Parathyroid adenoma (tissue), 2 donors: ENCODE measurements around the gene MAP4K4.

ENCODE experiments used
- H2AFZ ChIP-seq: fragments of 300-600 bp; sonication (generic); one replicate; pipeline ENCODE4 v1.7.0; 2017; ENCODE audit warnings: antibody characterized with exemption, mild to moderate bottlenecking
- H3K27ac ChIP-seq: fragments of 300-600 bp; sonication (generic); one replicate; pipeline ENCODE4 v1.7.0; 2017
- H3K27me3 ChIP-seq: fragments of 300-600 bp; sonication (generic); one replicate; pipeline ENCODE4 v1.7.0; 2017; ENCODE audit warnings: low read length; ENCODE audit not compliant: control insufficient read depth, insufficient read depth
- H3K36me3 ChIP-seq: fragments of 300-600 bp; sonication (generic); one replicate; pipeline ENCODE4 v1.7.0; 2017; ENCODE audit warnings: low read length; ENCODE audit not compliant: control insufficient read depth, insufficient read depth
- H3K4me1 ChIP-seq: fragments of 300-600 bp; sonication (generic); one replicate; pipeline ENCODE4 v1.7.0; 2017; ENCODE audit warnings: control low read depth
- H3K4me2 ChIP-seq: fragments of 300-600 bp; sonication (generic); one replicate; pipeline ENCODE4 v1.7.0; 2017; ENCODE audit warnings: low read length
- H3K4me3 ChIP-seq: fragments of 300-600 bp; sonication (generic); one replicate; pipeline ENCODE4 v1.7.0; 2017; ENCODE audit warnings: low read depth, low read length
- H3K79me2 ChIP-seq: fragments of 300-600 bp; sonication (generic); one replicate; pipeline ENCODE4 v1.7.0; 2017; ENCODE audit warnings: control low read depth
- H3K9ac ChIP-seq: fragments of 300-600 bp; sonication (generic); one replicate; pipeline ENCODE4 v1.7.0; 2017; ENCODE audit warnings: mild to moderate bottlenecking
- H3K9me3 ChIP-seq: fragments of 300-600 bp; sonication (generic); one replicate; pipeline ENCODE4 v1.7.0; 2017; ENCODE audit warnings: low read length; ENCODE audit not compliant: control insufficient read depth
- TF ChIP-seq, protein P1 (sequence below): fragments of 300-600 bp; sonication (generic); IDR thresholded peaks from one replicate; pipeline ENCODE4 v1.7.0; 2017; ENCODE audit warnings: antibody characterized with exemption, mild to moderate bottlenecking
- donor health status: primary hyperparathyroidism.

The MAP4K4 gene

DNA sequence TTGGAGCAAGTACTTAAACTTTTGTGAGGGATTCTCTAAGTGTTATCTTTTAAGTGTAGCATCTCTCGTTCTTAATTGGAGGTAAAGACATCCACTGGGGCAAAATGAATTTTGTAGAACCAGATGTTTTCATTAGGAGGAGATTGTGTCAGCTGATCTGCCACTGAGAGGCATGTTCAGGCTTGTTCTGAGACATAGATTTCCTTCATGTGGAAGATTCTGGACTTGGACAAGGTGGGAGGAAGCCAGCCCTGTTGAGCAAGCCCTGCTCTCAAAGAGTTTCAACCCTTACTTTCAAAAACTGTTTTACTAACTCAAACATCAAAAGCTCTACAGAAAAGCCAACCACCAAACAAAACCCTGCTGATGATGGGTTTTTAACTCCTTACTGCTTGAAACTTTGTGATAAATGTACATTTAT is 6.5 kb downstream of the MAP4K4 start:
- no peak overlapping the region for H3K4me2 ChIP-seq
- peaks cover 18% of the 10 kb centered on the region for H3K4me1 ChIP-seq
- no peak overlapping the region for H3K4me3 ChIP-seq
- H3K9ac ChIP-seq: no peak overlapping the region
- TF ChIP-seq, protein P1, sequence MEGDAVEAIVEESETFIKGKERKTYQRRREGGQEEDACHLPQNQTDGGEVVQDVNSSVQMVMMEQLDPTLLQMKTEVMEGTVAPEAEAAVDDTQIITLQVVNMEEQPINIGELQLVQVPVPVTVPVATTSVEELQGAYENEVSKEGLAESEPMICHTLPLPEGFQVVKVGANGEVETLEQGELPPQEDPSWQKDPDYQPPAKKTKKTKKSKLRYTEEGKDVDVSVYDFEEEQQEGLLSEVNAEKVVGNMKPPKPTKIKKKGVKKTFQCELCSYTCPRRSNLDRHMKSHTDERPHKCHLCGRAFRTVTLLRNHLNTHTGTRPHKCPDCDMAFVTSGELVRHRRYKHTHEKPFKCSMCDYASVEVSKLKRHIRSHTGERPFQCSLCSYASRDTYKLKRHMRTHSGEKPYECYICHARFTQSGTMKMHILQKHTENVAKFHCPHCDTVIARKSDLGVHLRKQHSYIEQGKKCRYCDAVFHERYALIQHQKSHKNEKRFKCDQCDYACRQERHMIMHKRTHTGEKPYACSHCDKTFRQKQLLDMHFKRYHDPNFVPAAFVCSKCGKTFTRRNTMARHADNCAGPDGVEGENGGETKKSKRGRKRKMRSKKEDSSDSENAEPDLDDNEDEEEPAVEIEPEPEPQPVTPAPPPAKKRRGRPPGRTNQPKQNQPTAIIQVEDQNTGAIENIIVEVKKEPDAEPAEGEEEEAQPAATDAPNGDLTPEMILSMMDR: no peak
- H3K27ac ChIP-seq: no peak overlapping the region
- H3K27me3 ChIP-seq: no peaks in the 10 kb centered on the region
- peaks cover 43% of the 10 kb centered on the region for H3K79me2 ChIP-seq
- no peaks in the 10 kb centered on the region for H3K36me3 ChIP-seq
- no peaks in the 10 kb centered on the region for H3K9me3 ChIP-seq
- no peak overlapping the region for H2AFZ ChIP-seq

DNA sequence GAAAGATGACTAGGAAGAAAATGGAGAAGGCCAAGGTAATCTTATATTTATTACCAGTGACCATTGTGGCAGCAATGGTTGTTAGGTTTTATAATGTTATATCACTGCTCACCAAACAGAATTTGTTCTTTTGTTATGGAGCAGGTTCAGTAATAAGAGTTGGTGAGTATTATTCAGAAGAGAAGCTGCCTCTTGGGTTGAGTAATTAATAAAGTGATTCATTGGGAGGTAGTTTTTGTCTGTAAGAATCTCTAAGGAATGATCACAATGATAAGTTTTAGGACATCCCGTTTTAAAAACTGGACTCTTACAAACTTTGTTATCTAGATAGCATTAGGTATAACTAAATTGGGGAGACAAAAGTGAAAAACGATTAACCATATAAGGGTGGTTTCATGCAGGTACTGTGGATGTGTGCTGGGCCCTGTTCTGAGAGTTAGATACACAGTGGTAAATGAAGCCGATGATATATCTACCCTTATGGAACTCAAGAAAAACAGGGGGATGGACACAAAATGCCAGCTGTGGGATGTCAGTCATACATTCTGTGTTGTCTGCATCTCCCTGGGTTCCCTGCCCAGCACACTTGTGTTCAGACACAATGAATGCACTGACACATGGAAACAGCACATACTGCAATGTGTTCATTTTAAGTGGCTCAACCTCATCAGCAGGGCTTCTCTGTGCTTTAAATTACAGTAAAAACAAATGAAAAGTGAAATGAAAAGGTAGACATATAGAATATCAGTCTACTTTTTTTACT is 7.5 kb downstream of the MAP4K4 start:
- no peaks in the 10 kb centered on the region for H3K27me3 ChIP-seq
- TF ChIP-seq, protein P1: no peak
- H3K9ac ChIP-seq: no peak overlapping the region
- no peak overlapping the region for H3K4me3 ChIP-seq
- peaks cover 12% of the 10 kb centered on the region for H3K4me1 ChIP-seq
- peaks cover 41% of the 10 kb centered on the region for H3K79me2 ChIP-seq
- no peak overlapping the region for H2AFZ ChIP-seq
- H3K4me2 ChIP-seq: no peak overlapping the region
- H3K36me3 ChIP-seq: no peaks in the 10 kb centered on the region
- no peak overlapping the region for H3K27ac ChIP-seq
- H3K9me3 ChIP-seq: no peaks in the 10 kb centered on the region

DNA sequence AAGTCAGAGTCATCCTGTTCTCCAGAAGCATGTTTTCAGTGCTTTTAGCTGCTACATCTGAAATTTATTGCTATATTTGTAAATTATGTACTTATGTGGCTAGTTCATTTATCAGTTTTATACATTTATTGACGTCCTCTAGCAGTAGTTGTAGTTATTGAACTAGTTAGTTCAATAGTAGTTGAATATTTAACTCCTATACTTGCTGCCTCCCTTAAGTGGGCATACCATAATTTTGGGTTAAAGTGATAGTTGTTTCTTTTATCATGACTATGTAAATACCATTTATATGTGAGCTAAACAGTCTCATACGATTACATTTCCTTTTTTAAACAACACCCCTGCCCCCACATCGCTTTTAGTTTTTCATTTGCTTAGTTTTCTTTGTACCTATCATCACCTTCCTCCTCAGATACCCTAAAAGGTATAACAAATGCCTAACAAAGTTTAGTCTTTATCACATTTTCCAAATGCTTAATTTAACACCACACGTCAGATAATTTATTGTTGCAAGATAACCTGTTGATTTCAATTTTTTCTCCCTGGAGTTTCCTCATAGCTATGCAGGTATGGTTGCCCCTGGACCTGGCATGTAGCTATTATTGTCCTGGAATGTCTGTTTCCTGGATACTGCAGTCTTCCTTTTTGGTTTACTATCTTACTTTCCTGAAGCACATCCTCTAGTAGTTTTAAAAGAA is 8.8 kb downstream of the MAP4K4 start:
- Histone ChIP-seq H3K4me1 (peaks cover 14% of the 10 kb centered on the region), H2AFZ (no peak overlapping the region), H3K27ac (no peak overlapping the region), H3K27me3 (no peaks in the 10 kb centered on the region), H3K36me3 (no peaks in the 10 kb centered on the region), H3K9ac (no peak overlapping the region), H3K4me2 (no peak overlapping the region), H3K4me3 (no peak overlapping the region), H3K79me2 (peaks cover 47% of the 10 kb centered on the region), H3K9me3 (no peaks in the 10 kb centered on the region)
- TF ChIP-seq, protein P1: no peak

DNA sequence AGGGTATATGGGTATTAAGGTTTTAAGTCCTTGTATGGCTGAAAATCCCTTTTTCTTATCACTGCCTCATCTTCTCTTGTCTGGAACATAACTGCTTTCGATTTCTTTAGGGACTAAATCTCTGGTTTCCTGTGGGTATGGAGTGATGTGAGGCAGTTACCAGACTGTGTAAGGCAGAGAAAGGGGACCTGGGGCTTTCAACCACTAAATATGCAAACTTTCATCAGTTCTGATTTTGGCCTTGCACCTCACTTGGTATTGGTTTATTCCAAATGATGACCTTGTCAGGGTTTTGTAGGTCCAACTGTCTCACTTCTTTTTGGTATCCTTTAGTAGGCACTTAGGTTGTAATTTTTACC is 9.3 kb downstream of the MAP4K4 start:
- TF ChIP-seq, protein P1: no peak
- Histone ChIP-seq H3K79me2 (peaks cover 48% of the 10 kb centered on the region), H3K4me2 (no peak overlapping the region), H3K9me3 (no peaks in the 10 kb centered on the region), H3K27ac (no peak overlapping the region), H3K27me3 (no peaks in the 10 kb centered on the region), H3K9ac (no peak overlapping the region), H2AFZ (no peak overlapping the region), H3K4me3 (no peak overlapping the region), H3K4me1 (peaks cover 14% of the 10 kb centered on the region), H3K36me3 (no peaks in the 10 kb centered on the region)
